A549 (cell line): Measurements from ENCODE around the gene VAMP5. TPM values are rescaled to one million over a fixed set of nuclear protein-coding genes. Genes with fewer than 3 reads are reported as not detected.
A peak's percentile ranks its signal among the peaks of the same experiment; 100 is the strongest.

ENCODE experiments used
- ATAC-seq, 2 experiments: fragments of 200-7000 bp in 1 of 2; fragments of >200 bp in 1 of 2; cut with Nextera tagmentation in 1 of 2; cut with Tn5 transposase in 1 of 2; 3 replicates each; pipeline versions ENCODE4 v1.8.0 to v1.9.1; 2018 to 2020; ENCODE audit warnings: mild to moderate bottlenecking in 1 of 2, moderate library complexity in 1 of 2
- CTCF ChIA-PET: fragments of 300-600 bp; sonication (Branson Sonifier 250); formaldehyde crosslinking; extraction: SDS; loops from one replicate; lab custom pipeline; 2021; ENCODE audit warnings: antibody characterized with exemption, inconsistent platforms; lab: Yijun Ruan, JAX
- POLR2A ChIA-PET: fragments of 350-600 bp; formaldehyde crosslinking; extraction: SDS; loops from one replicate; lab custom pipeline; 2021; ENCODE audit warnings: antibody characterized with exemption, inconsistent platforms; lab: Yijun Ruan, JAX
- DNase-seq, 2 experiments: peaks; one replicate each; pipeline versions ENCODE4 v3.0.0 to v3.0.0-alpha.2; 2011 to 2016; ENCODE audit warnings: low read depth in 1 of 2, low spot score in 1 of 2
- FAIRE-seq: peaks from 2 replicates; lab custom pipeline; 2011; peaks lifted over from hg19 to GRCh38; lab: Jason Lieb, UNC
- H3K27ac ChIP-seq, 2 experiments: fragments of >200 bp; sonication (Bioruptor Twin); formaldehyde crosslinking; 3 replicates each; pipeline ENCODE4 v1.5.1; 2016 to 2017
- H3K4me1 ChIP-seq: fragments of >200 bp; sonication (Bioruptor Twin); formaldehyde crosslinking; 3 replicates; pipeline ENCODE4 v1.6.1; 2016
- H3K4me2 ChIP-seq: fragments of >200 bp; sonication (Bioruptor Twin); formaldehyde crosslinking; 3 replicates; pipeline ENCODE4 v1.6.1; 2016
- H3K4me3 ChIP-seq: fragments of >200 bp; sonication (Bioruptor Twin); formaldehyde crosslinking; 3 replicates; pipeline ENCODE4 v1.5.1; 2016
- H3K9me3 ChIP-seq: fragments of >200 bp; sonication (Bioruptor Twin); formaldehyde crosslinking; 3 replicates; pipeline ENCODE4 v1.6.1; 2016
- BCL3 ChIP-seq: fragments of >200 bp; sonication (Bioruptor Twin); formaldehyde crosslinking; IDR thresholded peaks from 3 replicates; pipeline ENCODE4 v1.6.1; 2016
- CBX8 ChIP-seq: fragments of 200-600 bp; sonication (generic); IDR thresholded peaks from 2 replicates; pipeline ENCODE4 v1.6.1; 2016
- CEBPB ChIP-seq, 2 experiments: fragments of >200 bp in 1 of 2; sonication (Bioruptor Twin) in 1 of 2; formaldehyde crosslinking in 1 of 2; IDR thresholded peaks; 2 replicates each; pipeline ENCODE4 v1.6.1; 2012 to 2016
- CHD2 ChIP-seq: fragments of 150-350 bp; IDR thresholded peaks from 2 replicates; pipeline ENCODE4 v1.6.1; 2014; ENCODE audit warnings: low read length; ENCODE audit not compliant: partially characterized antibody
- CHD4 ChIP-seq: fragments of 200-600 bp; sonication (generic); IDR thresholded peaks from 2 replicates; pipeline ENCODE4 v1.6.1; 2016; ENCODE audit warnings: antibody characterized with exemption, mild to moderate bottlenecking, borderline replicate concordance
- EP300 ChIP-seq, 2 experiments: fragments of >200 bp; sonication (Bioruptor Twin); formaldehyde crosslinking; IDR thresholded peaks; 2 replicates in 1 of 2; 3 replicates in 1 of 2; pipeline ENCODE4 v1.6.1; 2016 to 2017
- ESRRA ChIP-seq: fragments of 150-350 bp; IDR thresholded peaks from 2 replicates; pipeline ENCODE4 v1.6.1; 2014; ENCODE audit warnings: mild to moderate bottlenecking, low read length, borderline replicate concordance
- FOSB ChIP-seq: fragments of 250-450 bp; sonication (Bioruptor Pico); IDR thresholded peaks from 2 replicates; pipeline ENCODE4 v1.5.0; 2020; ENCODE audit warnings: mild to moderate bottlenecking, moderate library complexity
- FOSL2 ChIP-seq, 2 experiments: fragments of 450-650 bp in 1 of 2; fragments of >200 bp in 1 of 2; sonication (Bioruptor Twin) in 1 of 2; formaldehyde crosslinking; IDR thresholded peaks; 2 replicates each; pipeline versions ENCODE4 v1.5.0 to v1.6.1; 2016 to 2020; ENCODE audit warnings: mild to moderate bottlenecking in 1 of 2, moderate library complexity in 1 of 2
- HEYL ChIP-seq: fragments of 250-450 bp; sonication (Bioruptor Pico); IDR thresholded peaks from 2 replicates; pipeline ENCODE4 v1.8.0; 2021; ENCODE audit warnings: mild to moderate bottlenecking, moderate library complexity
- HMGXB4 ChIP-seq: fragments of 250-450 bp; sonication (Bioruptor Pico); IDR thresholded peaks from 2 replicates; pipeline ENCODE4 v1.5.0; 2021; ENCODE audit warnings: mild to moderate bottlenecking, moderate library complexity, borderline replicate concordance
- JUN ChIP-seq, 2 experiments: fragments of >200 bp; sonication (Bioruptor Twin); formaldehyde crosslinking; IDR thresholded peaks; 2 replicates in 1 of 2; 3 replicates in 1 of 2; pipeline ENCODE4 v1.6.1; 2016 to 2017
- JUNB ChIP-seq: fragments of >200 bp; sonication (Bioruptor Twin); formaldehyde crosslinking; IDR thresholded peaks from 2 replicates; pipeline ENCODE4 v1.6.1; 2016
- KDM1A ChIP-seq: fragments of 200-600 bp; sonication (generic); IDR thresholded peaks from 2 replicates; pipeline ENCODE4 v1.6.1; 2016; ENCODE audit warnings: low read depth, mild to moderate bottlenecking
- KDM5A ChIP-seq: fragments of 200-600 bp; sonication (generic); IDR thresholded peaks from 2 replicates; pipeline ENCODE4 v1.6.1; 2016; ENCODE audit warnings: antibody characterized with exemption, mild to moderate bottlenecking
- MYC ChIP-seq: IDR thresholded peaks from 2 replicates; pipeline ENCODE4 v1.6.1; 2012; ENCODE audit warnings: mild to moderate bottlenecking, inconsistent platforms, low read length, improper control_type of control experiment, borderline replicate concordance
- NFE2L2 ChIP-seq: fragments of 150-350 bp; conservative IDR thresholded peaks from 2 replicates; pipeline ENCODE4 v1.6.1; 2014; ENCODE audit warnings: low read length
- NPAS2 ChIP-seq: fragments of 250-450 bp; sonication (Bioruptor Pico); IDR thresholded peaks from 2 replicates; pipeline ENCODE4 v1.8.0; 2022; ENCODE audit warnings: mild to moderate bottlenecking, moderate library complexity, borderline replicate concordance
- PBX3 ChIP-seq: IDR thresholded peaks from 2 replicates; pipeline ENCODE4 v1.6.1; 2012
- POLR2A ChIP-seq: IDR thresholded peaks from 2 replicates; pipeline ENCODE4 v1.6.1; 2012; ENCODE audit warnings: mild to moderate bottlenecking, low read length
- RAD21 ChIP-seq, 2 experiments: fragments of >200 bp in 1 of 2; sonication (Bioruptor Twin) in 1 of 2; formaldehyde crosslinking in 1 of 2; IDR thresholded peaks in 1 of 2; conservative IDR thresholded peaks in 1 of 2; 2 replicates in 1 of 2; 3 replicates in 1 of 2; pipeline ENCODE4 v1.6.1; 2012 to 2018; ENCODE audit warnings: inconsistent platforms in 1 of 2
- RCOR1 ChIP-seq: fragments of 150-350 bp; IDR thresholded peaks from 2 replicates; pipeline ENCODE4 v1.6.1; 2014; ENCODE audit warnings: antibody characterized with exemption, low read length, low read depth
- RFX5 ChIP-seq: fragments of 450-650 bp; IDR thresholded peaks from 2 replicates; pipeline ENCODE4 v1.7.1; 2014; ENCODE audit warnings: antibody characterized with exemption, mild to moderate bottlenecking, moderate library complexity
- SMC3 ChIP-seq: fragments of >200 bp; sonication (Bioruptor Twin); formaldehyde crosslinking; IDR thresholded peaks from 3 replicates; pipeline ENCODE4 v1.6.1; 2018; ENCODE audit warnings: inconsistent platforms
- SREBF2 ChIP-seq: fragments of 450-650 bp; IDR thresholded peaks from 2 replicates; pipeline ENCODE4 v1.6.1; 2014; ENCODE audit warnings: mild to moderate bottlenecking, moderate library complexity
- TP53 ChIP-seq: fragments of 250-450 bp; sonication (Bioruptor Pico); IDR thresholded peaks from 2 replicates; pipeline ENCODE4 v1.5.0; 2021; ENCODE audit warnings: mild to moderate bottlenecking, moderate library complexity
- USF2 ChIP-seq: fragments of 450-650 bp; IDR thresholded peaks from 2 replicates; pipeline ENCODE4 v1.6.1; 2014; ENCODE audit warnings: antibody characterized with exemption
- ZFP36 ChIP-seq: fragments of 450-650 bp; IDR thresholded peaks from 2 replicates; pipeline ENCODE4 v1.6.1; 2014; ENCODE audit warnings: borderline replicate concordance; ENCODE audit not compliant: partially characterized antibody
- ZSCAN20 ChIP-seq: fragments of 250-450 bp; sonication (Bioruptor Pico); IDR thresholded peaks from 2 replicates; pipeline ENCODE4 v1.8.0; 2022; ENCODE audit warnings: mild to moderate bottlenecking, moderate library complexity
- whole genome bisulfite sequencing: methylation state at CpG from one replicate; pipeline ENCODE4 v1.1.6; 2017; ENCODE audit errors: missing lambda C conversion rate; 5-methylcytosine and 5-hydroxymethylcytosine counted together
- polyA plus RNA-seq, 4 experiments: library from polyadenylated mRNA; depleted of rRNA in 3 of 4; stranded (reverse); fragments of >200 nt; fragmentation: RNase III in 1 of 4; extraction: RNeasy Plus Mini Kit Qiagen cat#74134 plus additional on column Dnase treatment in 1 of 4; gene quantifications; 2 replicates in 3 of 4; 3 replicates in 1 of 4; pipeline ENCODE4 v1.2.3, GENCODE V29; 2011 to 2017

VAMP5 gene
- polyA plus RNA-seq, 2 of the 4 experiments (the other 2 are of a cell fraction), result 0.16 TPM; not detected in 1

- no peak overlapping the region for H3K4me3 ChIP-seq
- FAIRE-seq, result no peak
- CTCF ChIA-PET, result interaction anchor here (3.7 to 35.5 kb wide), 5 partner anchors 16 to 118 kb away, joined by 19 to 1185 read pairs (median 145); partner anchors contain the start of genes CAPG and SH2D6
Observed at GRCh38 chr2:85536479-85536878, 47.8 kb upstream of the VAMP5 start.

GRCh38 chr2:85537600-85538506, 46.4 kb upstream of the VAMP5 start:
- Histone ChIP-seq H3K4me1 (peaks cover 38% of the 10 kb centered on the region), H3K9me3 (no peaks in the 10 kb centered on the region), H3K27ac (peak overlapping the region; percentile 98 to 100), H3K4me2 (peak overlapping the region; percentile 92), H3K4me3 (peak overlapping the region; percentile 98)
- CTCF ChIA-PET, result interaction anchor here (0.8 to 35.5 kb wide), 19 partner anchors 9 to 187 kb away, joined by 3 to 1185 read pairs (median 8); partner anchors contain the start of genes CAPG, ELMOD3, RETSAT and SH2D6
- FAIRE-seq, result no peak
- POLR2A ChIA-PET, result interaction anchor here (0.6 to 8.8 kb wide), 33 partner anchors 9 to 210 kb away, joined by 3 to 261 read pairs (median 10); partner anchors contain the start of genes C2orf68, ELMOD3, GGCX and RETSAT
- WGBS, result 4% methylated on average over 35 of the region's 35 CpGs
- peak; percentile 15 to 17 for ATAC-seq
- DNase-seq, result peak; percentile 37 to 56
- TF ChIP-seq BCL3 (no peak), RCOR1 (0 out of 2 replicates have a peak, but pooled peaks have one; percentile 6), JUNB (no peak), CHD2 (no peak), KDM1A (no peak), TP53 (CRISPR knock-in tag) (peak; percentile 74; the same call in 1 of the 2 replicates), KDM5A (no peak), ESRRA (no peak), ZFP36 (no peak), NPAS2 (CRISPR knock-in tag) (no peak), ZSCAN20 (CRISPR knock-in tag) (no peak), HEYL (CRISPR knock-in tag) (no peak), FOSB (CRISPR knock-in tag) (no peak), CEBPB (IDR thresholded peaks at IDR 0.05) (no peak), CHD4 (no peak), POLR2A (peak; percentile 40), RAD21 (conservative IDR thresholded peaks at IDR 0.05 in 1 of 2, IDR thresholded peaks at IDR 0.05 in 1 of 2) (no peak), HMGXB4 (CRISPR knock-in tag) (no peak), RFX5 (no peak; the same call in 1 of the 2 replicates), NFE2L2 (no peak), USF2 (no peak), CBX8 (no peak), JUN (IDR thresholded peaks at IDR 0.05) (no peak), SMC3 (no peak), MYC (0 out of 2 replicates have a peak, but pooled peaks have one; percentile 41), EP300 (IDR thresholded peaks at IDR 0.05) (no peak)

More at GRCh38 chr2:85536479-85536878, 47.8 kb upstream of the VAMP5 start:
- peaks cover 24% of the 10 kb centered on the region; the same call in 2 of the 3 replicates for H3K4me1 ChIP-seq
- POLR2A ChIA-PET, result interaction anchor here (8.8 kb wide), 1 partner anchor 115 kb away, joined by 261 read pairs; the partner anchor contains the start of gene SH2D6
- TF ChIP-seq CEBPB (IDR thresholded peaks at IDR 0.05) (no peak), JUN (IDR thresholded peaks at IDR 0.05) (no peak), ZSCAN20 (CRISPR knock-in tag) (no peak), ESRRA (no peak), FOSL2 (IDR thresholded peaks at IDR 0.05) (no peak), FOSL2 (CRISPR knock-in tag; IDR thresholded peaks at IDR 0.05) (no peak), KDM1A (no peak), PBX3 (no peak), TP53 (CRISPR knock-in tag) (no peak), SREBF2 (no peak)
- peak overlapping the region; percentile 92 for H3K4me2 ChIP-seq
- DNase-seq, result no peak
- no peaks in the 10 kb centered on the region for H3K9me3 ChIP-seq
- H3K27ac ChIP-seq, result peak overlapping the region; percentile 12 to 98; a peak in 3 of 6 replicates
- 88% methylated on average over 3 of the region's 3 CpGs for WGBS
- ATAC-seq, result no peak
